ENCODE results near the gene BTBD17.

GRCh38 chr17:74394977-74395376, 33.3 kb upstream of the BTBD17 start:
- TF ChIP-seq CTCF (conservative IDR thresholded peaks at IDR 0.05; ENCODE audit: low read length) (no peak), EZH2phosphoT487 (IDR thresholded peaks at IDR 0.05; ENCODE audit: borderline replicate concordance) (no peak)

Measured in Loucy (cell line).